Stomach (tissue), 9 donors: ENCODE results near the gene NSF. TPM values are rescaled to one million over a fixed set of nuclear protein-coding genes. Genes with fewer than 3 reads are reported as not detected.

Source experiments
- DNase-seq, 2 donors: peaks; one replicate each; pipeline versions ENCODE4 v3.0.0 to v3.0.0-alpha.2; 2013 to 2019
- H3K27ac ChIP-seq, 5 donors: fragments of 200-600 bp in 4 of 5; sonication (generic) in 4 of 5; one replicate each; pipeline ENCODE4 v1.5.1; 2013 to 2019; ENCODE audit warnings: mild to moderate bottlenecking in 1 of 5, moderate library complexity in 1 of 5
- H3K27me3 ChIP-seq, 3 donors: fragments of 200-600 bp; sonication (generic); one replicate each; pipeline ENCODE4 v1.5.1; 2017 to 2019; ENCODE audit warnings: mixed run types in 1 of 3
- H3K36me3 ChIP-seq, 4 donors: fragments of 200-600 bp; sonication (generic); 1 replicate in 3 of 4; 2 replicates in 1 of 4; pipeline ENCODE4 v1.5.1; 2016 to 2019
- H3K4me1 ChIP-seq, 4 donors: fragments of 200-600 bp; sonication (generic); one replicate each; pipeline ENCODE4 v1.5.1; 2016 to 2019
- H3K4me3 ChIP-seq, 4 donors: fragments of 200-600 bp; sonication (generic) in 3 of 4; one replicate each; pipeline ENCODE4 v1.5.1; 2016 to 2019; ENCODE audit warnings: mild to moderate bottlenecking in 1 of 4
- H3K9me3 ChIP-seq, 4 donors: fragments of 200-600 bp; sonication (generic); one replicate each; pipeline ENCODE4 v1.5.1; 2016 to 2019
- EP300 ChIP-seq: sonication (generic); formaldehyde crosslinking; IDR thresholded peaks from one replicate; pipeline ENCODE4 v1.6.1; 2017; ENCODE audit warnings: antibody characterized with exemption
- POLR2A ChIP-seq, 4 donors: fragments of 450-650 bp; IDR thresholded peaks; one replicate each; pipeline ENCODE4 v1.6.1; 2016; ENCODE audit warnings: antibody characterized with exemption in 4 of 4, control low read depth in 2 of 4, mild to moderate bottlenecking in 1 of 4, moderate library complexity in 1 of 4
- POLR2AphosphoS5 ChIP-seq, 3 donors: sonication (generic); formaldehyde crosslinking; IDR thresholded peaks; one replicate each; pipeline ENCODE4 v1.6.1; 2016; ENCODE audit warnings: antibody characterized with exemption in 3 of 3
- WGBS, 5 donors: extraction: QIAGEN DNeasy Blood & Tissue Kit in 3 of 5; methylation state at CpG; one replicate each; pipeline versions ENCODE4 v1.1.5 to v1.1.7; 2013 to 2018; 5-methylcytosine and 5-hydroxymethylcytosine counted together
- intact Hi-C: fragments of 100-400 bp; cut with DNase I; formaldehyde crosslinking; loops from one replicate; pipeline ENCODE4 v1.15.1; 2023; ENCODE audit warnings: low total_unique reads
- polyA plus RNA-seq, 3 donors: library from polyadenylated mRNA; stranded (reverse); fragments of 200-250 nt; gene quantifications; one replicate each; pipeline ENCODE4 v1.2.3, GENCODE V29; 2013
- total RNA-seq, 5 donors: library from RNA; depleted of rRNA; stranded (reverse); fragments of >200 nt; gene quantifications; one replicate each; pipeline versions ENCODE4 v1.1.0 to v1.2.3, GENCODE V29; 2014 to 2016
- TF ChIP-seq, protein P1 (sequence below), 7 experiments: fragments of 450-650 bp in 4 of 7; fragments of 200-600 bp in 3 of 7; sonication (generic) in 3 of 7; IDR thresholded peaks; one replicate each; pipeline ENCODE4 v1.5.1; 2016 to 2019; ENCODE audit warnings: antibody characterized with exemption in 7 of 7, control low read depth in 2 of 7, mild to moderate bottlenecking in 1 of 7
- donor health status: healthy with polysubstance abuse.
- donor health status: Bipolar disorder and iron deficiency.
- donor health status: healthy.

NSF gene
- total and polyA plus RNA-seq, 8 donors, result 7.0 to 75.2 (median 16.3) TPM

GRCh38 chr17:46770818-46771560, 180.5 kb downstream of the NSF start:
- Histone ChIP-seq H3K27ac (peak overlapping the region in 3 of 5 donors; percentile 36 to 80 (median 57)), H3K4me3 (peak overlapping the region; percentile 45 to 59 (median 54)), H3K4me1 (peaks cover 13 to 31% (median 22%) of the 10 kb centered on the region in 4 donors), H3K36me3 (no peaks in the 10 kb centered on the region), H3K9me3 (no peaks in the 10 kb centered on the region), H3K27me3 (peaks cover 0 to 59% (median 6%) of the 10 kb centered on the region in 3 donors)
- 2 to 7% (median 5%) methylated on average over 15 to 73 of the region's 73 CpGs for WGBS, 5 donors
- intact Hi-C loops, result no loop called here
- peak; percentile 42 to 83 for DNase-seq
- no peak for TF ChIP-seq POLR2AphosphoS5 (IDR thresholded peaks at IDR 0.05)
- TF ChIP-seq POLR2A (IDR thresholded peaks at IDR 0.05), result no peak
- TF ChIP-seq EP300, result no peak
- TF ChIP-seq, protein P1, sequence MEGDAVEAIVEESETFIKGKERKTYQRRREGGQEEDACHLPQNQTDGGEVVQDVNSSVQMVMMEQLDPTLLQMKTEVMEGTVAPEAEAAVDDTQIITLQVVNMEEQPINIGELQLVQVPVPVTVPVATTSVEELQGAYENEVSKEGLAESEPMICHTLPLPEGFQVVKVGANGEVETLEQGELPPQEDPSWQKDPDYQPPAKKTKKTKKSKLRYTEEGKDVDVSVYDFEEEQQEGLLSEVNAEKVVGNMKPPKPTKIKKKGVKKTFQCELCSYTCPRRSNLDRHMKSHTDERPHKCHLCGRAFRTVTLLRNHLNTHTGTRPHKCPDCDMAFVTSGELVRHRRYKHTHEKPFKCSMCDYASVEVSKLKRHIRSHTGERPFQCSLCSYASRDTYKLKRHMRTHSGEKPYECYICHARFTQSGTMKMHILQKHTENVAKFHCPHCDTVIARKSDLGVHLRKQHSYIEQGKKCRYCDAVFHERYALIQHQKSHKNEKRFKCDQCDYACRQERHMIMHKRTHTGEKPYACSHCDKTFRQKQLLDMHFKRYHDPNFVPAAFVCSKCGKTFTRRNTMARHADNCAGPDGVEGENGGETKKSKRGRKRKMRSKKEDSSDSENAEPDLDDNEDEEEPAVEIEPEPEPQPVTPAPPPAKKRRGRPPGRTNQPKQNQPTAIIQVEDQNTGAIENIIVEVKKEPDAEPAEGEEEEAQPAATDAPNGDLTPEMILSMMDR (IDR thresholded peaks at IDR 0.05), result peak in 1 of 7 experiments; percentile 7

GRCh38 chr17:46771561-46772474, 181.3 kb downstream of the NSF start:
- TF ChIP-seq EP300 (no peak), POLR2AphosphoS5 (IDR thresholded peaks at IDR 0.05) (no peak), POLR2A (IDR thresholded peaks at IDR 0.05) (no peak)
- TF ChIP-seq, protein P1 (IDR thresholded peaks at IDR 0.05), result no peak
- H3K9me3 ChIP-seq, result no peaks in the 10 kb centered on the region
- no peaks in the 10 kb centered on the region for H3K36me3 ChIP-seq
- H3K27ac ChIP-seq, result peak overlapping the region in 2 of 5 donors; percentile 57 to 80
- H3K4me1 ChIP-seq, result peaks cover 13 to 31% (median 22%) of the 10 kb centered on the region in 4 donors
- peak overlapping the region; percentile 53 to 67 (median 54) for H3K4me3 ChIP-seq
- 1 to 12% (median 1%) methylated on average over 5 to 135 of the region's 135 CpGs for WGBS, 5 donors
- H3K27me3 ChIP-seq, result peaks cover 0 to 68% (median 6%) of the 10 kb centered on the region in 3 donors
- DNase-seq, result peak; percentile 41 to 78
- intact Hi-C loops, result no loop called here

GRCh38 chr17:46772475-46773220, 182.2 kb downstream of the NSF start:
- 18 to 33% (median 20%) methylated on average over 16 of the region's 16 CpGs for WGBS, 5 donors
- H3K4me3 ChIP-seq, result peak overlapping the region; percentile 53 to 67 (median 54)
- H3K27me3 ChIP-seq, result peaks cover 0 to 76% (median 6%) of the 10 kb centered on the region in 3 donors
- no peak overlapping the region for H3K27ac ChIP-seq
- H3K9me3 ChIP-seq, result no peaks in the 10 kb centered on the region
- H3K4me1 ChIP-seq, result peaks cover 13 to 31% (median 22%) of the 10 kb centered on the region in 4 donors
- TF ChIP-seq, protein P1 (IDR thresholded peaks at IDR 0.05), result no peak
- TF ChIP-seq POLR2A (IDR thresholded peaks at IDR 0.05) (no peak), POLR2AphosphoS5 (IDR thresholded peaks at IDR 0.05) (no peak), EP300 (no peak)
- DNase-seq, result peak; percentile 14 to 25
- intact Hi-C loops, result no loop called here
- H3K36me3 ChIP-seq, result no peaks in the 10 kb centered on the region
